ENCODE data around the gene PITX2.

DNA sequence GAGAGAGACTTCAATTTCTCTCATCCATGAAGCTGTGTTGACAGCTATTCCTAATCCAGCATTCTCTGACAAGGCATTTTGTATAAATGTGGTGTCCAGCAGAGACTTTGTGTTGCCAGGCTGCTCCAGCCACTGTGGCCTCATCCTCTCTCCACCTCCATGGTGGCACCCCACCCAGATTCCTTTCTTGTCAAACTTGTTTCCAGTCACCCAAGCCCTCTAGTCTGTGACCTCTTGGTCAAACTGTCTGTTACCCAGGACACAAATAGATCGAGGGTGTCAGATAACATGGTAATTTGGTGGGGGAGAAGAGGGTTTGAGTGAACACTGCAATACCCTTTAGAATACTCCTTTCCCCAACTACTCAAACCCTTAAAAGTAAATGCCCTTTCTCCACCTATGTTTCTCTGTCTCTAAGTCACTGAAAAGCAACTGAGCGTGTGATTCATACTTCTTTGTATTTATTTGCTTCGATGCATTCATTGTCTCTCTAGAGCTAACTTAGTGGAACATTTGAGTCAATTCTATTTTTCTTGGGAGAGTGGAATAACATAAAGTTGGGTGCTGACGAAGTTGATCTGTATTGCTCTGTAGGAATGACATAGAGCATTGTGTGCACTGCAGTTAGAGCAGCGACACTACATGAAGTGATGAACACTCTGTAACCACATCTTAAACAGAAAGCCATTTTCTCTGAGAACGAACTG lies 13.7 kb downstream of the PITX2 start:
- TF ChIP-seq CTCF (conservative IDR thresholded peaks at IDR 0.05; ENCODE audit: low read depth in 2 of 2): no peak
- no peak for TF ChIP-seq ZNF331 (CRISPR knock-in tag; IDR thresholded peaks at IDR 0.05; ENCODE audit: low read depth)
- TF ChIP-seq EZH2 (IDR thresholded peaks at IDR 0.05; ENCODE audit: low read depth, unreplicated experiment): no peak
- TF ChIP-seq EZH2phosphoT487 (IDR thresholded peaks at IDR 0.05; ENCODE audit: unreplicated experiment): no peak
